ENCODE data around the gene RHOT2. TPM values are rescaled to one million over a fixed set of nuclear protein-coding genes. Genes with fewer than 3 reads are reported as not detected.
A peak's percentile ranks its signal among the peaks of the same experiment; 100 is the strongest.

RHOT2 gene
- total and polyA plus RNA-seq, 9 of the 15 experiments (the other 6 are each of a cell fraction or from before 2014, with no cell fraction given), result 5.0 to 373 (median 112) TPM

- Histone ChIP-seq H3K9me3 (replicated peaks; ENCODE audit: control insufficient read depth, insufficient read depth, low read depth, low read length) (no peaks in the 10 kb centered on the region), H3K9me1 (ENCODE audit: control insufficient read depth, insufficient read depth, low read length) (no peaks in the 10 kb centered on the region), H3K9ac (ENCODE audit: insufficient read depth in 1 of 2, low read depth in 2 of 2, low read length in 2 of 2) (peak within 1 kb of the TSS; percentile 87 to 99), H3K27me3 (ENCODE audit: control insufficient read depth in 2 of 2, insufficient read depth in 2 of 2, low read length in 2 of 2) (no peaks in the 10 kb centered on the region), H3K4me2 (ENCODE audit: insufficient read depth, low read length) (peak within 1 kb of the TSS; percentile 92), H4K20me1 (replicated peaks; ENCODE audit: control insufficient read depth, insufficient read depth, low read length) (no peaks in the 10 kb centered on the region), H3K36me3 (ENCODE audit: control insufficient read depth, insufficient read depth, low read length) (peaks cover 25% of the 10 kb centered on the region; the same call in 1 of the 3 replicates), H3K27ac (ENCODE audit: extremely low read depth, low read depth, low read length) (peak within 1 kb of the TSS; percentile 93), H3K79me2 (ENCODE audit: control insufficient read depth, insufficient read depth, low read length) (peaks cover 29% of the 10 kb centered on the region), H3K4me1 (replicated peaks in 1 of 2; ENCODE audit: control insufficient read depth in 2 of 2, insufficient read depth in 2 of 2, low read length in 2 of 2) (peaks cover 14 to 83% of the 10 kb centered on the region in 2 experiments; a peak in 4 of 5 replicates), H3K4me3 (peak within 1 kb of the TSS; percentile 87), H2AFZ (ENCODE audit: low read depth, low read length) (peak within 1 kb of the TSS; percentile 97)
- under 1% methylated on average over 90 of the region's 91 CpGs for WGBS (ENCODE audit: insufficient coverage, low coverage, missing lambda C conversion rate)
- in situ Hi-C loops (cut with MboI) (no loop called here), intact Hi-C loops (cut with micrococcal nuclease) (loop anchor here (2.0 to 5.0 kb wide), 2 partner anchors 14 to 41 kb away; partner anchors contain the start of gene RHBDL1)
- no TSS peak for BruUV-seq (replicated peaks)
- FAIRE-seq (peak; percentile 94), DNase-seq (ENCODE audit: extremely low read depth in 1 of 4, low spot score in 3 of 4) (peak; percentile 78 to 97 (median 86)), ATAC-seq (peak; percentile 87)
- CTCF ChIA-PET (ENCODE audit: low intra/inter-chr PET ratio), result interaction anchor here (1.8 kb wide), 1 partner anchor 31 kb away, joined by 7 read pairs; the partner anchor contains the start of gene RHOT2
- POLR2A ChIA-PET, result interaction anchor here (0.6 to 2.2 kb wide), 19 partner anchors 9 to 1042 kb away, joined by 3 to 8 read pairs (median 3); partner anchors contain the start of genes NHLRC4 and RHOT2
- TF ChIP-seq TSC22D4 (tag; IDR thresholded peaks at IDR 0.05), result no peak
- no peak for TF ChIP-seq HMG20B (CRISPR knock-in tag; IDR thresholded peaks at IDR 0.05)
- TF ChIP-seq NFIX (CRISPR knock-in tag; IDR thresholded peaks at IDR 0.05; ENCODE audit: low read depth), result 0 out of 2 replicates have a peak, but pooled peaks have one; percentile 11
- no peak for TF ChIP-seq MYNN (IDR thresholded peaks at IDR 0.05)
- no peak for TF ChIP-seq MYNN (CRISPR knock-in tag; IDR thresholded peaks at IDR 0.05)
- no peak for TF ChIP-seq FOS (IDR thresholded peaks at IDR 0.05; ENCODE audit: extremely low read depth, insufficient read length)
- no peak for TF ChIP-seq ELF4 (CRISPR knock-in tag; IDR thresholded peaks at IDR 0.05)
- TF ChIP-seq MGA (IDR thresholded peaks at IDR 0.05), result no peak
- peak; percentile 84; the same call in 1 of the 2 replicates for TF ChIP-seq MXI1 (IDR thresholded peaks at IDR 0.05; ENCODE audit: low read depth, low read length)
- peak; percentile 87; the same call in 1 of the 2 replicates for TF ChIP-seq TGIF2 (CRISPR knock-in tag; IDR thresholded peaks at IDR 0.05)
- no peak for TF ChIP-seq ZSCAN32 (CRISPR knock-in tag; IDR thresholded peaks at IDR 0.05)
These were observed 31.5 kb upstream of the RHOT2 start, which contains the start of gene METTL26 for GRCh38 chr16:636206-637080. TSS of gene METTL26 (minus strand) at chr16:636305. CDS start at chr16:636290, 15 bp downstream.

Data from K562 (cell line).